PFSK-1 (cell line): Measurements from ENCODE around the gene SLC25A14.

Experiments
- POLR2AphosphoS5 ChIP-seq: IDR thresholded peaks from 2 replicates; pipeline ENCODE4 v1.6.1; 2012; ENCODE audit warnings: low read depth, mild to moderate bottlenecking, control low read depth, low read length, moderate library complexity
- REST ChIP-seq, 2 experiments: IDR thresholded peaks; 2 replicates each; pipeline versions ENCODE4 v1.6.1 to v1.8.0; 2011 to 2012; ENCODE audit warnings: low read depth in 2 of 2, low read length in 2 of 2, control low read depth in 1 of 2, inconsistent platforms in 1 of 2, mild to moderate bottlenecking in 1 of 2, moderate library complexity in 1 of 2; ENCODE audit not compliant: insufficient read depth in 1 of 2
- SIN3A ChIP-seq: IDR thresholded peaks from 2 replicates; pipeline ENCODE4 v1.6.1; 2012; ENCODE audit warnings: mild to moderate bottlenecking, low read length, moderate library complexity, borderline replicate concordance; ENCODE audit not compliant: insufficient read depth
- TAF1 ChIP-seq: IDR thresholded peaks from 2 replicates; pipeline ENCODE4 v1.6.1; 2012; ENCODE audit warnings: low read length, control low read depth, borderline replicate concordance; ENCODE audit not compliant: insufficient read depth

GRCh38 chrX:130351567-130351966, 11.8 kb downstream of the SLC25A14 start:
- no peak for TF ChIP-seq POLR2AphosphoS5
- TF ChIP-seq REST (IDR thresholded peaks at IDR 0.05; ENCODE audit: insufficient read depth in 1 of 2, low read depth in 2 of 2, low read length in 2 of 2): no peak
- TF ChIP-seq SIN3A: no peak
- no peak for TF ChIP-seq TAF1
